ENCODE measurements around the gene KIF14.

The KIF14 gene

GRCh38 chr1:200619894-200620272 is 668 bp downstream of the KIF14 start:
- no peak for DNase-seq
- no peak for TF ChIP-seq CTCF (IDR thresholded peaks at IDR 0.05)
- peaks cover 37% of the 10 kb centered on the region for H3K36me3 Mint-ChIP-seq (ENCODE audit: low read depth)
- H3K27me3 Mint-ChIP-seq (ENCODE audit: low read depth, poor library complexity) = no peaks in the 10 kb centered on the region
- peaks cover 31% of the 10 kb centered on the region for H3K4me1 Mint-ChIP-seq
- H3K4me3 Mint-ChIP-seq = peak overlapping the region; percentile 92
- peak overlapping the region; percentile 25 for H3K27ac Mint-ChIP-seq
- H3K9me3 Mint-ChIP-seq = no peaks in the 10 kb centered on the region

- no peaks in the 10 kb centered on the region for H3K27me3 Mint-ChIP-seq (ENCODE audit: low read depth, poor library complexity)
- no peak for DNase-seq
- H3K36me3 Mint-ChIP-seq (ENCODE audit: low read depth) = peaks cover 79% of the 10 kb centered on the region
- no peaks in the 10 kb centered on the region for H3K9me3 Mint-ChIP-seq
- H3K4me1 Mint-ChIP-seq = peaks cover 13% of the 10 kb centered on the region
- H3K4me3 Mint-ChIP-seq = no peak overlapping the region
- TF ChIP-seq CTCF (IDR thresholded peaks at IDR 0.05) = no peak
- no peak overlapping the region for H3K27ac Mint-ChIP-seq
These were observed 9.7 kb downstream of the KIF14 start for GRCh38 chr1:200610846-200611245.

GRCh38 chr1:200602632-200603031 is 17.9 kb downstream of the KIF14 start:
- Mint-ChIP-seq H3K4me1 (no peaks in the 10 kb centered on the region), H3K9me3 (no peaks in the 10 kb centered on the region), H3K27me3 (ENCODE audit: low read depth, poor library complexity) (no peaks in the 10 kb centered on the region), H3K4me3 (no peak overlapping the region), H3K27ac (no peak overlapping the region), H3K36me3 (ENCODE audit: low read depth) (peaks cover 60% of the 10 kb centered on the region)
- DNase-seq = no peak
- TF ChIP-seq CTCF (IDR thresholded peaks at IDR 0.05) = no peak

GRCh38 chr1:200590001-200590400 is 30.6 kb downstream of the KIF14 start:
- no peak for DNase-seq
- H3K36me3 Mint-ChIP-seq (ENCODE audit: low read depth) = peaks cover 53% of the 10 kb centered on the region
- no peak for TF ChIP-seq CTCF (IDR thresholded peaks at IDR 0.05)
- no peaks in the 10 kb centered on the region for H3K9me3 Mint-ChIP-seq
- H3K27me3 Mint-ChIP-seq (ENCODE audit: low read depth, poor library complexity) = no peaks in the 10 kb centered on the region
- no peak overlapping the region for H3K4me3 Mint-ChIP-seq
- H3K27ac Mint-ChIP-seq = no peak overlapping the region
- H3K4me1 Mint-ChIP-seq = peaks cover 6% of the 10 kb centered on the region

GRCh38 chr1:200588698-200589097 is 31.9 kb downstream of the KIF14 start:
- Mint-ChIP-seq H3K27me3 (ENCODE audit: low read depth, poor library complexity) (no peaks in the 10 kb centered on the region), H3K36me3 (ENCODE audit: low read depth) (peaks cover 61% of the 10 kb centered on the region), H3K4me3 (no peak overlapping the region), H3K9me3 (no peaks in the 10 kb centered on the region), H3K4me1 (peaks cover 6% of the 10 kb centered on the region), H3K27ac (no peak overlapping the region)
- DNase-seq = no peak
- no peak for TF ChIP-seq CTCF (IDR thresholded peaks at IDR 0.05)

- no peak overlapping the region for H3K4me3 Mint-ChIP-seq
- H3K27ac Mint-ChIP-seq = no peak overlapping the region
- no peaks in the 10 kb centered on the region for H3K4me1 Mint-ChIP-seq
- TF ChIP-seq CTCF (IDR thresholded peaks at IDR 0.05) = no peak
- no peaks in the 10 kb centered on the region for H3K9me3 Mint-ChIP-seq
- no peak for DNase-seq
- peaks cover 35% of the 10 kb centered on the region for H3K36me3 Mint-ChIP-seq (ENCODE audit: low read depth)
- H3K27me3 Mint-ChIP-seq (ENCODE audit: low read depth, poor library complexity) = no peaks in the 10 kb centered on the region
These were observed 56.2 kb downstream of the KIF14 start for GRCh38 chr1:200564319-200564718.
